Neural cell (in vitro differentiated cells): ENCODE measurements around the gene YWHAH.

Experiments
- CTCF ChIP-seq: fragments of 450-650 bp; IDR thresholded peaks from 2 replicates; pipeline ENCODE4 v1.5.1; 2014; ENCODE audit warnings: antibody characterized with exemption, mild to moderate bottlenecking, moderate library complexity; ENCODE audit not compliant: poor library complexity, severe bottlenecking
- EP300 ChIP-seq: fragments of 450-650 bp; conservative IDR thresholded peaks from 2 replicates; pipeline ENCODE4 v1.6.1; 2014; ENCODE audit warnings: antibody characterized with exemption, mild to moderate bottlenecking, moderate library complexity; ENCODE audit not compliant: poor library complexity, severe bottlenecking
- EZH2 ChIP-seq: fragments of 200-600, 300-800 bp; shearing (Covaris generic), sonication (generic); IDR thresholded peaks from 2 replicates; pipeline ENCODE4 v1.6.1; 2014; ENCODE audit warnings: antibody characterized with exemption, low read length, borderline replicate concordance, mild to moderate bottlenecking; ENCODE audit not compliant: insufficient read depth, poor library complexity, severe bottlenecking
- POLR2AphosphoS5 ChIP-seq: IDR thresholded peaks from 2 replicates; pipeline ENCODE4 v1.6.1; 2012
- REST ChIP-seq: IDR thresholded peaks from 2 replicates; pipeline ENCODE4 v1.6.1; 2012; ENCODE audit warnings: borderline replicate concordance
- SMC3 ChIP-seq: fragments of 450-650 bp; conservative IDR thresholded peaks from 2 replicates; pipeline ENCODE4 v1.6.1; 2014; ENCODE audit warnings: antibody characterized with exemption, mild to moderate bottlenecking, moderate library complexity; ENCODE audit not compliant: poor library complexity

- TF ChIP-seq CTCF (no peak), POLR2AphosphoS5 (no peak), REST (no peak), EP300 (no peak), SMC3 (no peak), EZH2 (no peak)
Measured at GRCh38 chr22:31896472-31896871, 47.9 kb upstream of the YWHAH start.
